GM18858 (cell line): Measurements from ENCODE around the gene TACR1.
"Not testable (repeated sequence)": the region's sequence is repeated elsewhere in the genome, so short reads cannot be mapped to it uniquely, and the experiment has no call there.

ENCODE experiments used
- ATAC-seq: cut with Tn5 transposase; IDR thresholded peaks from one replicate; pipeline ENCODE4 v1.9.1; 2021; ENCODE audit not compliant: unreplicated experiment

Gene TACR1

DNA sequence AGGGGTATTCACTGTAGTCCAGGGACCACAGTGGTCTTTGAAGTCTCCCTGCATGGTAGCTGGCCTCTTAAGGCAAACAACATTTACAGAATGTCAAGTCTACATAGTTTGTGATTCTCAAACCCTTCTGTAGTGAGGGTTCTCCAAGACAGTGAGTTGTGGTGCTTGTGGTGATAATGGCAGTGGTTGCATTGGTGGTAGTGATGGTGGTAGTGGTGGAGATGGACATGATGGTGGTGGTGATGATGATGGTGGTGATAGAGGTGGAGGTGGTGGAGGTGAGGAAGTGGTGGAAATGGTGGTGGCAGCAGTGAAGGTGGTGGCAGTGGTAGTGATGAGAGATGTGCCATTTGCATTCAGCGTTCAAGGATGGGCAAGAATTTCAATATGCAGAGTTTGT is 104.9 kb downstream of the TACR1 start:
- ATAC-seq: no peak

DNA sequence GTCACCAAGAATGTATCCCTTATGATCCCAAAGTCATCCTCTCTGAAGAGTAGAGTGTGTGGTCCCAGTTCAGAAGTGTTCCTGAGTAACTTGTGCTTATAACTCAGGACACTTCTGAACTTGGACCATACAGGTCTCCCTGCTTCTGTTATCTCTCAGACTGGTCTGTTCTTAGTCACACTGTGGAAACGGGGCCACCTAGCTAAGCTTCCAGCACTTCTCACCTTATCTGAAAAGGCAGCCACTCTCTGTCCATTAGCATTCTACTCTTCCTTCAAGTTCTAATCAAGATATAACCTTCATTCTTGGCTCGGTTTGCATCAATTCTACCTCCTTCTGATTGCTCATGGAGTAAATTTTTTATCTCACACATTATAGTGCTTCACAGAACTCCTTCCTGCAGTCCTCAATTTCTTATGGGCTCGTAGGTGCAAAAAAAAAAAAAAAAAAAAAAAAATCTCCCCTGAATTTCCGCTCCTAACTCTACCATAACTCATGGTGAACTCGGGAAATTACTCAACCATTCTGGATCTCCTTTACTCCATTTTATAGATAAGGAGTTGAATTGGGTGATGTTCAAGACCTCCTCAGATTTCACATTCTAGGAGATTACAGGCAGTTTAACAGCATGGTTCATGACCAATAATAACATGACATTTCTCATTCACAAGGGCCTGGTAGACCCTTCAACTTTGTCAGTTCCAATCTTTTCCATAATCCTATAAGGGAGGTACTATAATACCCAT is 108.4 kb downstream of the TACR1 start:
- ATAC-seq: no peak

DNA sequence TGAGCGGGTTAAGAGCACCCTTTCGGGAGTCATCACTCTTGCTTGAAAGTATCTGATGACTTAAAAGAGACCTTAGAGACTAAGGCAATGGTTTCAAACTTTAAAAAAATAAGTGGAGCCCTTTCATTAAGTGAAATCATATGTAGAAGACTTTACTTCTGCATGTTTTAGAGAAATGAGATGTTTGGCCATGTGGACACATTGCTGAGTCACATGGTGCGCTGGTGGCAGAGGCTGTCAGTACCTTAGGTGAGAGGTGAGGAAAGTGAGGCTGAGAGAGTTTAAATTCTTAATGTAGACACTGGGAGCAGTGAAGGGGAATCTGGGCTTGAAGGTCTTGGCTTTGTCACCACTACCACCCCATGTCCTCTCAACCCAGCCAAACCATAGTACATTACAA is 109.8 kb downstream of the TACR1 start:
- no peak for ATAC-seq

DNA sequence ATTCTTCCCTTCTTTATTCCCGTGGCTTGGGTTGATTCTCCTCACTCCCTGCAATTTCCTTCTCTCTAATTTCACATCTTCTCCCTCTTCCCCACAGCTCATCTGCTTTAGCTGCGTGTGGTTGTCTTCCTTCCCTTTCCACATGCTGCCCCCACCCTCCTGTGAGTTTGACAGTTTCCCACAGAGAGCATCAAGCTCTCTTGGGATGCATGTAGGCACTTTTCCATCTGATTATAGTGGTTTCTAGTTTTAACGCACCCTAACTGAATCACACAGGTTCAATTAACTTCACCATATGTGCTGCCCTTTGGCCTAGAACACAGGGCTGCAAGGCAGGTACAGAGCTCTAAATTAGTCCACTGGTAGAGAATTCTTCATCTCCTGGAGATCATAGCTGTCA is 110.5 kb downstream of the TACR1 start:
- no peak for ATAC-seq

GRCh38 chr2:75087736-75088135 is 111.6 kb downstream of the TACR1 start:
- ATAC-seq: no peak

- no peak for ATAC-seq
These were observed 119.7 kb downstream of the TACR1 start for GRCh38 chr2:75079575-75079974.

DNA sequence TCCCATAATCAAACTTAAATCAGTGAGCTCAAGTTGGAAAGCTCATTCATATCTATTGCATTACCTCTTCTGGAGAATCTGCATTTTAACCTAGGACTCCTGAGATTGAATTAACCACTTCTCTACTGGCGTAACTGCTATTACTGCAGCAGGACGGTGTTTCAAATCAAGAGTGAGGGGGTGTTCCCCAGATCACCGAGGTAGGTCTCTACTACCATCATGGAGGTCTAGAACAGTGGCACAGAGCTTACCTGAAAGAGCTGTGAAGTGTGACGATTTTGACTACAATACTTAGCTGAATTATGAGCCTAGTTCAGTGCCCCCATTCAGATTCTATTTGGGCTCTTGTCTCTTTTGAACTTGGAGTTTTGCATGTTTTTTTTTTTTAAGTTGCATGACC is 121.4 kb downstream of the TACR1 start:
- no peak for ATAC-seq

DNA sequence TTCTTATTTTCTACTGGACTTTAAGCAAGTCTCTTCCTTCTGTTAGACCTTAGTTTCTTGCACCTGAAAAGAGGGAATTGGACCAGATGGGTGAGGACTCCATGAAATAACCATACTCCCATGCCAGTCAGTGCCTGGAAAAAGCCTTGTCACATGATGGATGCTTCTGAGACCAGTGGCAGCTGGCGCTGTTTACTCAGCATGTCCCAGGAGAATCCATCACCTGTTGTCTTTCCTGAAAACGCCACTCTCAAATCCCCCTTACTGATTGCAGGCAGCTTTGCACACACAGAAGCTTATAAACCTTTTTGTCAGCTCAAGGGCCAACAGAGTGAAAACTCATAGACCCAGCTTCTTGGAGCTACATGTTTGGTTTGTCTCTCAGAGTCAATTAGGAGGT is 123.2 kb downstream of the TACR1 start:
- ATAC-seq: no peak

GRCh38 chr2:75074708-75075107 is 124.6 kb downstream of the TACR1 start:
- no peak for ATAC-seq

GRCh38 chr2:75074228-75074627 is 125.1 kb downstream of the TACR1 start:
- ATAC-seq: no peak

- no peak for ATAC-seq
These were observed 127.6 kb downstream of the TACR1 start for GRCh38 chr2:75071766-75072165.

DNA sequence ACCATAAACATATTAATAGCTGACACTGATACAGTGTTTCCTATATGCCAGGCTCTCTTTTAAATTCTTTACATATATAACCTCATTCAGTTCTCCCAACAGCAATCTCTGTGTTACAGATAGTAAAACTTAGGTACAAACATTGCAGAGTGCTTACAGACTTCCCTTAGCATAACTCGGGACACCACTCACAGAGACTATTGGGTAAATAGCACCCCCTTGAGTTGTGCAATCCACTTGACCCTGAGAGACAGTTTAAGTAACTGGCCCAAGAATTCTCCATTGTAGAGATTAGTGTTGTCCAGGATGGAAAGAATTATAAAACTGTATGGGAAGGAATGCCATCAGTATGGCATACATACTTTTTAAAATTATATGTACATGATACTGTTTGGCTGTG is 130.8 kb downstream of the TACR1 start:
- ATAC-seq: no peak

DNA sequence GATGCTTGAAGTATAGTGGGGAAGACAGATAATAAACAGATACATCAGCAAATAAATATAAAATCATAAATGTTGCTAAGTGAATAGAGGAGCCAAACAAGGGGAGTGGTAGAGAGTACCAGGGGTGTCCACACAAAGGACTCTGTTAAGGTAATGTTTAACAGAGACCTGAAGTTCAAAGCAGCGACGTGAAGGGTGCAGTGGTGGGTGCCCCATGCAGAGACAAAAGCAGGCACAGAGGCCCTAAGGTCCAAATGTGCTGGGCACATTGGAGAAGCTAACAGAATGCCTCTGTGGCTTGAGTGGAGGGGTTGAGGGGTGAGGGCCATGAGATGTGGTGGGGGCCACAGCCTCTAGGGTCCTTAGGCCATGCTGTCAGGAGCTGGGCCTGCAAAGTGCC is 131.8 kb downstream of the TACR1 start:
- ATAC-seq: no peak

GRCh38 chr2:75066121-75066902 is 133.0 kb downstream of the TACR1 start:
- no peak for ATAC-seq

DNA sequence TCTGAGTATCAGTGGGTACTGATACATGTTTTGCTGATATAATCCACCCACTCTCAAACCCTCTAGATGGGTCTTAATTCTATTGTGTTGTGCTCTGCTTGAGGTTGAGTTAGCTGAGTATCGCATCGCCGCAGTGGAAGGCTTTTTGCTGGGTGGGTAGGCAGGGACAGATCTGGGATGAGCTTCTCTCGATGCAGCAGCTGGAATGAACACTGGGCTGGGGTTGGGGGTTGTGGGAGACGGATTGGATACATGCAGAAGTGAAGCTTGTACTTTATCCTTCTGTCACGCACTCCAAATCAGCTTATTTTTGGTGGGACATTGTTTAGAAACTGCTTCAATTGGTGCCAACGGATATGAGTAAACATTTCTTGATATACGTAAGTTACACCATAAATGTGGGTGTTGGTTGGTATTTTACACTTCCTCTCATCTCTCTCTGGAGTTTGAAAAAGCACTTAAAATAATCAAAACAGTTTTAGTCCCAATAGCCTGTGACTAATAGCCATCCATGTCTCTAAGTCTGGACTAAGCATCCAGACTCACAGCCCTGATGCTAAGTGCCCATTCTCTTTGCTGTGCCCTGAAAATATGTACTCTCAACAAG is 133.8 kb downstream of the TACR1 start:
- ATAC-seq: no peak

GRCh38 chr2:75064691-75065396 is 134.5 kb downstream of the TACR1 start:
- ATAC-seq: peak; percentile 77

DNA sequence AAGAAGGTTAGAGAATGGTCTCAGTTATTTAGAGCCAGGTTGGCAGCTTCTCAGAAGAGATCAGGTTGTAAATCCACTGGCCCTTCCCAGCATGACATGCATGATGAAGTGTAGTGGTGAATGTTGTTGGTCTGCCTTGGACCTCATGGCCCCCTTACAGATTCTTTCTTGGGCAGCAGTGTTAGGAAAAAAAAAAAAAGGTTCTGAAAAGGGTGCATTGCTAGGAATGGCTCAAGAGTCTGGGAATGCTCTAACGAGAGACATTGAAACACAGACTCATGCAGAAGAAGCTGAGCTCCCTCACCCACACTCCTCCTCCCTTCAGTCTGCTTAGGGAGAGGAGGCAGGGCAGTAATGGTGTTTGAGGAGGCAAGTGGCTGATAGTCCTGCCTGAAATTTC is 135.4 kb downstream of the TACR1 start:
- no peak for ATAC-seq

DNA sequence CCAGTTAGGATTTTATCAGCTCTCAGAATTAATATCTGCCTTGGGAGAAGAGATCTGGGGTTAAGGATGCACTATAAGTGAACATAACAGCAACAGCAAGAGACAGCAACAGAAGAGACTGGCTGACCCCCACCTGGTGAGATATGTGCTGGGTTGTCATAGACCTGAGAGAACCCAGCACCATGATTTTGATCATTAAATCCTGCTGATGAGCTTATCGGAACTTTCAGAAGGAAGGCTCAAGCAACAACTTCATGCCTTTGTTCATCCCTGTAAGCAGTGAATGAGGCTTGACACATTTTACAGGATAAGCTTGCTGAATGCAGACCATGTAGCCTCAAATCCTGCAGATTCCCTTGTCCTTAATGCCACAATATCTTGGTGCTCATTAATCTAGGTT is 140.9 kb downstream of the TACR1 start:
- no peak for ATAC-seq

DNA sequence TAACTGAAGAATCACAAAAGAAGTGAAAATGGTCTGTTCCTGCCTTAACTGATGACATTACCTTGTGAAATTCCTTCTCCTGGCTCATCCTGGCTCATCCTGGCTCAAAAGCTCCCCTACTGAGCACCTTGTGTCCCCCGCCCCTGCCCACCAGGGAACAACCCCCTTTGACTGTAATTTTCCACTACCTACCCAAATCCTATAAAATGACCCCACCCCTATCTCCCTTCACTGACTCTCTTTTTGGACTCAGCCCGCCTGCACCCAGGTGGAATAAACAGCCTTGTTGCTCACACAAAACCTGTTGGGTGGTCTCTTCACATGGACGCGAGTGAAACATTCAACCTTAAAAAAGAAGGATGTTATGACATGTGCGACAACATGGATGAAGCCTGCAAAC is 142.2 kb downstream of the TACR1 start:
- ATAC-seq: not testable (repeated sequence)

DNA sequence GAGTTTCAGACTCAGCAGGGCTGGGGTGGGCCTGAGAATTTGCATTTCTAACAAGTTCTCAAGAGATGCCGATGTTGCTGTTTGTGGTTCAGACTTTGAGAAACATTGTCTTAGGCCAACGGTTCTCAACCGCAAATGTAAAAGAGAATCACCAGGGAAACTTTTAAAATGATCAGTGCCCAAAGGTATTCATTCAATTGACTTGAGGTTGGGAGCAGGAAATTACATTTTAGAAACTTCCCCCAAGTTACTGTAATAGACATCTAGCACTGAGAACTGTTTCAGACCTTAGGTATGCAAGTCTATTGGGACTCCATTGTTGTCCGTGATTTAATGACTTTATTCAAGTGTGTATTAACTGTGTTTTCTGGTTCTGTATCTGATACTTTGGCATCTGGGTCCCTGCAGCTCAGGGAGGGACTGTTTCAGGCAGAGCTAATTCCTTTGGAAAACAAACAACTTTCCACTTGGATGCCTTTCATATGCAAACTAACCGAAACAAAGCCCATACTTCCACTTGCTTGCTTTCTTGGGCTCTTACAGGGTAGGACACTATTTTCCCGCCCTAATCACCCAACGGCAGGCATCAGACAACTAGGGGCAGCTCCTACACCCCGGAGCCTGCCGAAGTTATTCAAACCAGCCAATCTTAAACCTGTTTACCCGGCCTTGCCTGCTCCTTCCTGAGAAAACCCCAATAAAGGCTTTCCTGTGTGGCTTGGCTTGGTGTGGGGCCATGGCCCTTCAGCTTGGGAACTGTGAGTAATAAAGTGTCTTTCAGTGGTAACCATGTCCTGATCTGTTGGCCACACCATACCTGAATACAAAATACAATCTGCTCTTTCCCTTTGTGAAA is 143.3 kb downstream of the TACR1 start:
- ATAC-seq: peak; percentile 54
